Measurements from ENCODE around the gene TRIM7. TPM values are rescaled to one million over a fixed set of nuclear protein-coding genes. Genes with fewer than 3 reads are reported as not detected.

The TRIM7 gene
- total and polyA plus RNA-seq, 2 experiments from 2014 or later: 0.53 to 0.56 TPM

DNA sequence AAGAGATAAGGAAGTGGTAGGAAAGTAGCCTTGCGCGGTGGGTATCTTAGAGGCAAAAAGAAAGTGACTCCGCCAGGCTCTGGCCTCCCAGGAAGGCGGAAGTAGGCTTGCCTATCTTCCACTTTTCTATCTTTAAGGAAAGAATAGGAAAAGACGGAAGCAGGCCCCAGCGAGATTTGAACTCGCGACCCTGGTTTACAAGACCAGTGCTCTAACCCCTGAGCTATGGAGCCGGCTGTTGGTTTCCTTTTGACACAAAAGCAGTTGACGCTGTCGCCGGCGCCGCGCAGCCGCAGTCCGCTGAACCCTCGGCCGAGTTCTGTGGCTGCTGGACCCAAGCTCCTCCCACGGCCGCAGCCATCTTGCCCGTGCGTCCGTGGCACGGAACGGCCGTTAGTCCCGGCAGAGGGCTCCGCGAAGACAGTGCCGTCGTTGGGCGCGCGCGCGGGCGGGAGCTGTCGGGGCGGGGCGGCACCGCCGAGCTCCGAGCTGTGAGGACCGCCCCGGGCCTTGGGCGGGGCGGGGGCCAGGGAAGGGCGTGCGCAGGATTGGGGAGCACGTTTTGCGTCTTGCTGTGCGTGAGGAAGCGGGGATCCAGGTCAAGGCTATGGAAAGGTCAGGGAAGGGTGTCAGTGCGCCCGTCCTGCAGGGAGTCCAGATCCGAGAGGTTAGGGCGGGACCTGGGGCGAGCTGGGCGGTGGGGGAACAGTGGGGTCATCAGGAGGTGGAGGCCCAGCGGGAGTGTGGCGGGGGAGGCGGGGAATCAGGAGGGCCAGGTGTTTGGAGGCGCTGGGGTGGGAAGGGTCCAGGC is 13.3 kb downstream of the TRIM7 start (continued):
- no peak for TF ChIP-seq ZNF462 (CRISPR knock-in tag; IDR thresholded peaks at IDR 0.05)
- no peak for TF ChIP-seq NANOG (IDR thresholded peaks at IDR 0.05; ENCODE audit: borderline replicate concordance)
- TF ChIP-seq JUNB (IDR thresholded peaks at IDR 0.05; ENCODE audit: unreplicated experiment): no peak
- peak; percentile 18; the same call in 1 of the 2 replicates for TF ChIP-seq ZNF114 (CRISPR knock-in tag; IDR thresholded peaks at IDR 0.05)
- peak; percentile 78 for TF ChIP-seq POLR2AphosphoS5 (IDR thresholded peaks at IDR 0.05; ENCODE audit: low read depth)
- TF ChIP-seq, protein P1, sequence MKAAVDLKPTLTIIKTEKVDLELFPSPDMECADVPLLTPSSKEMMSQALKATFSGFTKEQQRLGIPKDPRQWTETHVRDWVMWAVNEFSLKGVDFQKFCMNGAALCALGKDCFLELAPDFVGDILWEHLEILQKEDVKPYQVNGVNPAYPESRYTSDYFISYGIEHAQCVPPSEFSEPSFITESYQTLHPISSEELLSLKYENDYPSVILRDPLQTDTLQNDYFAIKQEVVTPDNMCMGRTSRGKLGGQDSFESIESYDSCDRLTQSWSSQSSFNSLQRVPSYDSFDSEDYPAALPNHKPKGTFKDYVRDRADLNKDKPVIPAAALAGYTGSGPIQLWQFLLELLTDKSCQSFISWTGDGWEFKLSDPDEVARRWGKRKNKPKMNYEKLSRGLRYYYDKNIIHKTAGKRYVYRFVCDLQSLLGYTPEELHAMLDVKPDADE (IDR thresholded peaks at IDR 0.05): no peak; the same call in 1 of the 2 replicates
- no peak for TF ChIP-seq EZH2phosphoT487 (IDR thresholded peaks at IDR 0.05; ENCODE audit: unreplicated experiment)
